Heart left ventricle (tissue), 13 donors: ENCODE data around the gene MATK.

Experiments used
- POLR2A ChIP-seq, 2 donors: fragments of 450-650 bp; IDR thresholded peaks; one replicate each; pipeline ENCODE4 v1.6.1; 2017; ENCODE audit warnings: antibody characterized with exemption in 2 of 2, mild to moderate bottlenecking in 2 of 2, moderate library complexity in 2 of 2
- TF ChIP-seq, protein P1 (sequence below), 12 donors: fragments of 200-600 bp; sonication (generic) in 4 of 12; IDR thresholded peaks; one replicate each; pipeline versions ENCODE4 v1.5.0 to v1.8.0; 2018 to 2022; ENCODE audit warnings: antibody characterized with exemption in 12 of 12, mild to moderate bottlenecking in 5 of 12
- donor health status: ischemic (EF 13 %, LVEDD 7.1; RV severe dilation, severe dysfunction).
- donor health status: DM: no; HTN: yes; CAD: no.
- donor health status: DM: no; HTN: no; CAD: no.
- donor health status: ischemic (EF 25% LVEDD 6.9; RV normal size, moderate dysfunction).
- donor health status: ischemic (EF 25% LVEDD 5.7; RV mildly dilated, moderate dysfunction).
- donor health status: ischemic (EF 35%, LVEDD 5.7; RV mildly dilated, moderate dysfunction).
- donor health status: nonischemic (EF 11% LVEDD 7.7; RV severe dilation, severe dysfunction).
- donor health status: DM: yes; HTN: yes; CAD: no.
- donor health status: PGD.
- donor health status: ischemic (EF 29% LVEDD 5.4; RV normal size, mild dysfunction).
- donor health status: nonischemic (EF 23%, LVEDD 6.1; RV moderate dilation, normal function).

- TF ChIP-seq, protein P1, sequence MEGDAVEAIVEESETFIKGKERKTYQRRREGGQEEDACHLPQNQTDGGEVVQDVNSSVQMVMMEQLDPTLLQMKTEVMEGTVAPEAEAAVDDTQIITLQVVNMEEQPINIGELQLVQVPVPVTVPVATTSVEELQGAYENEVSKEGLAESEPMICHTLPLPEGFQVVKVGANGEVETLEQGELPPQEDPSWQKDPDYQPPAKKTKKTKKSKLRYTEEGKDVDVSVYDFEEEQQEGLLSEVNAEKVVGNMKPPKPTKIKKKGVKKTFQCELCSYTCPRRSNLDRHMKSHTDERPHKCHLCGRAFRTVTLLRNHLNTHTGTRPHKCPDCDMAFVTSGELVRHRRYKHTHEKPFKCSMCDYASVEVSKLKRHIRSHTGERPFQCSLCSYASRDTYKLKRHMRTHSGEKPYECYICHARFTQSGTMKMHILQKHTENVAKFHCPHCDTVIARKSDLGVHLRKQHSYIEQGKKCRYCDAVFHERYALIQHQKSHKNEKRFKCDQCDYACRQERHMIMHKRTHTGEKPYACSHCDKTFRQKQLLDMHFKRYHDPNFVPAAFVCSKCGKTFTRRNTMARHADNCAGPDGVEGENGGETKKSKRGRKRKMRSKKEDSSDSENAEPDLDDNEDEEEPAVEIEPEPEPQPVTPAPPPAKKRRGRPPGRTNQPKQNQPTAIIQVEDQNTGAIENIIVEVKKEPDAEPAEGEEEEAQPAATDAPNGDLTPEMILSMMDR (IDR thresholded peaks at IDR 0.05) = no peak
- TF ChIP-seq POLR2A (IDR thresholded peaks at IDR 0.05) = no peak
Observed at GRCh38 chr19:3817761-3818160, 31.6 kb upstream of the MATK start.
